Vagina (tissue), 2 donors: ENCODE measurements around the gene ODF4.

Experiments
- CTCF ChIP-seq, 3 experiments: fragments of 450-650 bp in 2 of 3; fragments of 200-600 bp in 1 of 3; sonication (generic) in 1 of 3; IDR thresholded peaks; one replicate each; pipeline ENCODE4 v1.5.1; 2017 to 2019; ENCODE audit warnings: antibody characterized with exemption in 3 of 3, mild to moderate bottlenecking in 2 of 3, moderate library complexity in 2 of 3
- POLR2A ChIP-seq, 2 donors: fragments of 450-650 bp; IDR thresholded peaks; one replicate each; pipeline ENCODE4 v1.6.1; 2017; ENCODE audit warnings: antibody characterized with exemption in 2 of 2, mild to moderate bottlenecking in 2 of 2, moderate library complexity in 2 of 2

DNA sequence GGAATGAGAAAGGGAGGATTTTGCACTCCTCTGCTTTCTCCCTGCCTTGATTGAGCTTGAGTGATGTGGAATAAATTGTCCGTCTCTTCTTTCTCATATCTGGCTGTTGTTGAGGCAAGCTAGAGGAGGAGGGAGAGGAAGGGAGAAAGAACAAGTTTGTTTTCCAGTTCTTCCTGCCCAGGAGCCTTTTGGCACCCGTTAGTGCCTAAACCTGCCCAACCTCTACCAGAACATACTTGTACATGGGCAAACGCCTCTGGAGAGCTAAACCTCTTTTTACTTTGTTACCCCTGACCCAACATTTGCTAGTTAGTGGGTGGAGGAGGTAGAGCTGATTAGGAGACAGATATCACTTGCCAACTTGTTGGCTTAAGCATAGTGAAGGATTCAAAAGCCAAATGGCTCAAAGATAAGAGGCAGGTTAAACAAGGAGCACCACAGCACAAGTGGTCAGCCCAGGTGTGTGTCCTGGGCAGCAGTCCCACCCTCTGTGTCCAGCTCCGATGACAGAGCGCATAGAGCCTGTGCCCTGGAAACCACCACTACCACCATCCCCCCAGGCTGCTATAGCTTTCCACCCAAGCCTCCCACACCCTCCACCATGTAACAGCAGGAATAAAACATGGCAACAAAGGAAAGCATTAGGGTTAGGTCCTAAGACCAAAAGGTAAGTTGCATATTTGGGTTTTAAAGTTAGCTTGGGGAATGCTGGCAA lies 6.5 kb downstream of the ODF4 start:
- TF ChIP-seq CTCF (IDR thresholded peaks at IDR 0.05) (no peak), POLR2A (IDR thresholded peaks at IDR 0.05) (no peak)
